Measurements from ENCODE around the gene DAAM2. TPM values are rescaled to one million over a fixed set of nuclear protein-coding genes. Genes with fewer than 3 reads are reported as not detected.

The DAAM2 gene
- total and polyA plus RNA-seq, 2 of the 8 experiments (the other 6 are each of a cell fraction or from before 2014, with no cell fraction given) = 1.5 to 2.9 TPM

DNA sequence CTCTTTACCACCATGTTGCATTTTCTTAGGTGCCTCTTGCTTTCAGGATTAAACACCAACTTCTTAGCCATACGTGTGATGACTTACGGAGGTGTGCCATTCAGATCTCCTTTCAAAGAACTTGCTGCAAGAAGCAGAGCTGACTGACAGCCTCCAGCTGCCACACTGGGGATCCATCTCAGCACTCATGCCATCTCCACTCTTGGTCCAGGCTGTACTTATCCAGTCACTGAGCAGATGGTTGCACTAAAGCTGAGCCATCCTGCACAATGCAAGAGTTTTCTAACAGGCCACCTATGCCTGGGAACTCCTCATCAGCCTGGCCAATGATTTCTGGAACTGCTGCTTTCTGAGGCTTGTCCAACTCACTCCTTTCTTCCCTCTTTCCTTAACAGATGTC lies 35.6 kb upstream of the DAAM2 start:
- Histone ChIP-seq H3K18ac (ENCODE audit: extremely low read depth, low read length) (no peak overlapping the region), H4K91ac (replicated peaks; ENCODE audit: insufficient read length, low read length) (no peak overlapping the region), H3K4me1 (replicated peaks in 1 of 4; ENCODE audit: control insufficient read depth in 3 of 4, insufficient read depth in 4 of 4, low read length in 3 of 4) (no peaks in the 10 kb centered on the region), H3K23ac (ENCODE audit: insufficient read length) (no peak overlapping the region), H3K56ac (replicated peaks; ENCODE audit: insufficient read length, low read depth, low read length) (no peak overlapping the region), H2BK5ac (ENCODE audit: low read depth, low read length) (no peak overlapping the region), H3K9me3 (ENCODE audit: insufficient read depth in 2 of 2, low read depth in 1 of 2, low read length in 1 of 2) (no peaks in the 10 kb centered on the region), H3K9ac (replicated peaks in 1 of 4; ENCODE audit: extremely low read depth in 1 of 4, low read depth in 3 of 4, low read length in 3 of 4) (no peak overlapping the region), H3K27ac (ENCODE audit: low read depth, low read length) (no peak overlapping the region), H2BK12ac (ENCODE audit: low read depth, low read length) (no peak overlapping the region), H3K79me1 (ENCODE audit: low read depth, low read length) (no peaks in the 10 kb centered on the region), H2AFZ (ENCODE audit: low read length) (no peak overlapping the region), H3K4ac (replicated peaks; ENCODE audit: insufficient read length, low read depth, low read length) (no peak overlapping the region), H3K4me2 (ENCODE audit: insufficient read depth in 1 of 2, low read depth in 2 of 2, low read length in 2 of 2) (no peak overlapping the region), H3K14ac (ENCODE audit: insufficient read length) (no peak overlapping the region), H3K23me2 (ENCODE audit: low read depth, low read length) (no peaks in the 10 kb centered on the region), H3K4me3 (ENCODE audit: extremely low read depth in 1 of 4, insufficient read depth in 2 of 4, low read depth in 3 of 4, low read length in 4 of 4) (no peak overlapping the region), H3K27me3 (replicated peaks in 1 of 4; ENCODE audit: control insufficient read depth in 3 of 4, extremely low read depth in 1 of 4, insufficient read depth in 3 of 4, low read length in 3 of 4) (peaks cover 0 to 1% (median 0%) of the 10 kb centered on the region in 4 experiments; a peak in 1 of 7 replicates), H2BK20ac (ENCODE audit: low read length) (no peak overlapping the region), H2BK120ac (replicated peaks; ENCODE audit: low read depth, low read length) (no peak overlapping the region), H3K36me3 (ENCODE audit: control insufficient read depth in 2 of 4, insufficient read depth in 4 of 4, low read length in 3 of 4) (no peaks in the 10 kb centered on the region), H3K79me2 (ENCODE audit: control insufficient read depth in 1 of 2, insufficient read depth in 2 of 2, low read length in 2 of 2) (no peaks in the 10 kb centered on the region), H4K5ac (ENCODE audit: insufficient read length, low read depth, low read length) (no peak overlapping the region), H4K8ac (ENCODE audit: extremely low read depth, insufficient read depth, low read length) (no peak overlapping the region), H2BK15ac (ENCODE audit: low read length) (no peak overlapping the region), H4K20me1 (replicated peaks in 1 of 2; ENCODE audit: control insufficient read depth in 1 of 2, insufficient read depth in 2 of 2, low read length in 2 of 2) (no peaks in the 10 kb centered on the region), H2AK5ac (ENCODE audit: low read depth, low read length) (no peak overlapping the region)
- DNase-seq (ENCODE audit: low read depth in 1 of 2, low spot score in 2 of 2) = no peak
- ChIA-PET CTCF (ENCODE audit: partially characterized antibody) (interaction anchor here (0.7 to 1.6 kb wide), 2 partner anchors 34 to 1042 kb away, joined by 3 to 4 read pairs; no protein-coding TSS in a partner anchor), POLR2A (ENCODE audit: partially characterized antibody) (no interaction called here)
- WGBS, 2 experiments (ENCODE audit: extremely low coverage in 1 of 2, insufficient coverage in 1 of 2, insufficient read length in 1 of 2, insufficient replicate concordance in 2 of 2, low coverage in 1 of 2, low lambda C conversion rate in 2 of 2, missing lambda C conversion rate in 1 of 2) = 100% methylated on average over 2 of the region's 2 CpGs; no CpG with 5 or more reads in 1 of the 2 experiments
- TF ChIP-seq NANOG (IDR thresholded peaks at IDR 0.05; ENCODE audit: insufficient read depth, low read depth, low read length, poor library complexity, severe bottlenecking) (no peak), BCL11A (IDR thresholded peaks at IDR 0.05; ENCODE audit: low read depth in 2 of 2, low read length in 2 of 2) (no peak), BRCA1 (IDR thresholded peaks at IDR 0.05; ENCODE audit: low read depth, low read length) (no peak), TCF12 (IDR thresholded peaks at IDR 0.05; ENCODE audit: low read depth, low read length) (no peak), RFX5 (IDR thresholded peaks at IDR 0.05; ENCODE audit: borderline replicate concordance, low read depth, low read length) (no peak)
- FAIRE-seq = no peak
